DMS53 treated with DMSO at 0.1 percent for 48 hours (cell line): ENCODE data around the gene IL18RAP.
A peak's percentile ranks its signal among the peaks of the same experiment; 100 is the strongest.

ENCODE experiments used
- DNase-seq: peaks from one replicate; lab custom pipeline; 2025; ENCODE audit not compliant: unreplicated experiment; lab: John Stamatoyannopoulos, UW

The IL18RAP gene

DNA sequence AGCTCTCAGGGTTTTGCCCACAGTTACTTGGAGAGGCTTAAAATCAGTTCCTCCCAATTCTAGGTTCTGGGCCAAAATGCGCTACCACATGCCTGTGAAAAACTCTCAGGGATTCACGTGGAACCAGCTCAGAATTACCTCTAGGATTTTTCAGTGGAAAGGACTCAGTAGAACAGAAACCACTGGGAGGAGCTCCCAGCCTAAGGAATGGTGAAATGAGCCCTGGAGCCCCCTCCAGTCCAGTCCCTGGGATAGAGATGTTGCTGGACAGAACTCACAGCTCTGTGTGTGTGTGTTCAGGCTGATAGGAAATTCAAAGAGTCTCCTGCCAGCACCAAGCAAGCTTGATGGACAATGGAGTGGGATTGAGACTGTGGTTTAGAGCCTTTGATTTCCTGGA, 29.0 kb downstream of the IL18RAP start:
- no peak for DNase-seq

DNA sequence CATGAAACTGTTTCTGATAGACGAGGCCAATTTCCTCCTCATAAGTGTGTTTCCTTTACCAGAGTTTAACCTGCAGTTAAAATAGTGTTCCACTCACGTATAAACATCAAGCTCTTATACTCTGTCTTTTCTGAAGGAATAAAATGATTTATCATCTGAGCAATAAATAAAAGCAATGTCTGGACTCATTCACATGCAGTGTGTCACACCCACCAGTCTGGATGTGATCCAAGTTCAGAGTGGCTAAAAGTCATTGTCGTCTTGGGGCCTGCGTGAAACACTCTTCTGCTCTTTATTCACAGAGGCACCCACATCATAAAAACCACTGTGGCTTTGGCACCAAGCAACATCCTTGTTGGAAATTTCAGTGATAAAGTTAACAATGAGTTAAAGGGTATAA, 30.5 kb downstream of the IL18RAP start:
- DNase-seq: no peak

DNA sequence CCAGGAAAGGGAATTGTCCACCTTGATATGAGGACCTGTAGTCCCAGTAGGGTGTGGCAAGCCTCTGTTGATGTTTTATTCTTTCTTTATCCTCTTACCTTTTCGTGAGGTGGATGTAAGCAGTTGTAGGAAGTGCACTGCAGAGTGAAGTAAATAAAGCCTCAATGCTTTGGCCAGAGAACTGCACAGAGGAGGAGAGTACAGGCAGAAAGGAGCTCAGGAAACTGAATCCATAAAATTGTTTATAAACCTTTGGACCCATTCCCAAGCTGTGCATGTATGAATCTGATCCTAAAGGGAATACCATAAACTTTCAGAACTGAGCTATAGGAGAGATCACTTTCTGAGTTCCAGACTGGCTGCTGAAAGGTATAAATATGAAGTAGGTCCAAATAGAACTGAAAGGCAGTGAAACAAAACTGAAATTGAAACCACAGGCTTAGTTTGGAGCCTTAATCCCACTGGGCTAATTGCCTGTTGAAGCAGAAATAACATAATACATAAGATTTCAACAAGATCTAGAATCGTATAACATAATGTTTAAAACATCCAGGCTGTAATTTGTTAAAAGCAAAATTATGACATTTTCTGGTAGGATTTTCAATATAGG, 32.2 kb downstream of the IL18RAP start:
- DNase-seq: no peak

DNA sequence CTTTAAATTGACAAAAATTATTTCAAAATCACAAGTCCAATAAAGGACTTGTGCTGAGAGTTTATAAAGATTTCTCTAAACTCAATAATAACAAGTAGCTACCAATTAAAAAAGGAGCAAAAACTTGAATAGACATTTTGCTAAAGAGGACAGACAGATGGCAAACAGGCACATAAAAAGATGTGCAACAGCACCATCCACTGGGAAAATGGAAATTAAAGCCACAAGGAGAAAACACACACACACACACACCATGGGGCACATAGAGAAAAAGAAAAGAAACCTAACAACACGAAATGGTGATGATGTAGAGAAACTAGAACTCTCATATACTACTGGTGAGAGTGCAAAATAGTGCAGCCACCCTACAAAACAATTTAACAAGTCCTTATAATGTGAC, 37.5 kb downstream of the IL18RAP start:
- no peak for DNase-seq

DNA sequence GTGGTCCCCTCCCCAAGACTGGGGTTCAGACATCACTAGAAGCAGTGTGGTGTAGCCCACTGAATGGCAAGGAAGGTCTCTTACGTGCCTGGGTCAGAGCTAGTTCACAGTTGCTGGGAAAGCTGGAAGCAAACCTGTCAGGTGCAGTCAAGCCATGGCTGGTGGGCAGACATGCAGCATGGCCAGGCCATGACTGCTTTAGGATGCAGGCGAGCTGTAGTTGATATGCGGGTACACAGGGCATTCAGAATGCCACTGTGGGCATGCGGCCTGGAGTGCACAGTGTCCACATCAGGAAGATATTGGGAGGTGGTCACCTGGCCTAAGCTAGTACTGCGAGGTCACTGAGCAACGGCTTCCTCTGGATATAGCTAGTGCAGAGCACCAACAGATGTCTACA, 38.2 kb downstream of the IL18RAP start:
- DNase-seq: no peak

DNA sequence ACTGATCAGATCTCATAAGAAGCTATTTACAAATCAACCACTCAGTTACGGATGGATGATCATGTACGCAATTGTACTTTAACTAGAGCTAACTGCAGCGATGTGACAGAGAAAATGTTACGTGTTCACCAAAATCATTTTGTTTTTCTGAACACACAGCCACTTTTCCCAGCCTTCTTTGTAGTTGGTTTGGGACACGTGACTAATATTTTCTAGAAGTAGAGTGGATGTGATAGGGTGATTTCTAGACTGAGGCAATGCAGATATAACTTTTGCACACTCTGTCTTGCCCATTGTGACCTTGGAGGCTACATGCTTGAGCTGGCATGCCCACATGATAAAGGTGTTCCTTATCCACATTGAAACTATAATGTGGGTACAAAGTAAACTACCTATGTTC, 40.2 kb downstream of the IL18RAP start:
- DNase-seq: peak; percentile 39

DNA sequence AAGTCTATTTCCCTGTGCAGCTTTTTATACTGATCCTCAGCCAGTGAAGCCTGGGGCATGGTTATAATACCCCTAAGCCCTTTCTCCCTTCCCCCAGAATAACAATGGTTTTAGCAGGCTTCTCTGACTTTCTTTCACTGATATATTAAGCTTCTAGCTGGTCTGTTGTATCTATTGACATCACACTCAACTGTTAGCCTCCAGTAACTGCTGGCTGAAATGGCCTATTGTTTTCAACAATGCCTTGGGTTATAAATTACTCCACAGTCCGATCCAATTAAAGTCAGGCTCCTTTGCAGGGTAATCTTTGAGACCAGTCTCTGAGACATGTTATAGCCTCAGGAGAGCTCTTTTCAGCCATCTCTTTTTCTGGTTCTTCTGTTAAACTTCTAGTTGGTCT, 47.2 kb downstream of the IL18RAP start:
- DNase-seq: no peak

DNA sequence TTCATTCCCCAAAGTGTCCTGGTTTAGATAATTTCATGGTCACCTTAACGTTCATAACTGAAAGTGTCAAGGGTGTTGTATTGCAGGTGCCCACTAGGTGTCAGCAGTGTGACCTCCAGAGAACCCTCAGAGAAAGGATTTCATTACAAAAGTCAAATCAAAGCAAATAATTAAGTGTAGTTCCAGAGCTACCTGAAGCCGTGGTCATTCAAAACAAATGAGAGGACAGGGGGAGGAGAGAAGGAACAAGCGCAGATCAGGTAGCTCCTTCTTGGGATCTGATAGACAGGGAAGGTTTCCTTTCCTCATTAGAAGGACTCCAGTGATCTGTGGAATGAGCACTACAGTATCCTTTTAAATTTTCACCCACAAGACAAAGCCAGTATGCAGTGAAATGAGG, 50.1 kb downstream of the IL18RAP start, which contains the start of gene SLC9A4:
TSS of gene SLC9A4 (plus strand) at position 207 of the 400 bp plus-strand sequence. CDS start 534 bp downstream, outside the sequence.
- DNase-seq: peak; percentile 56

DNA sequence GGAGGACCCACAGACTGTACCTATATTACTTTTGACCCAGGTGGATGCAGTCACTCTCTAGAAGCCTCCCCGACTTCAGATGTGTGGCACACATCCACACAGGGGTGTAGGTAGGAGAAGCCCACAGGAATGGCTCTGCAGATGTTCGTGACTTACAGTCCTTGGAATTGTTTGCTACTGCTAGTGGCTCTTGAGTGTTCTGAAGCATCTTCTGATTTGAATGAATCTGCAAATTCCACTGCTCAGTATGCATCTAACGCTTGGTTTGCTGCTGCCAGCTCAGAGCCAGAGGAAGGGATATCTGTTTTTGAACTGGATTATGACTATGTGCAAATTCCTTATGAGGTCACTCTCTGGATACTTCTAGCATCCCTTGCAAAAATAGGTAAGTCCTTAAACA, 50.7 kb downstream of the IL18RAP start:
- no peak for DNase-seq

DNA sequence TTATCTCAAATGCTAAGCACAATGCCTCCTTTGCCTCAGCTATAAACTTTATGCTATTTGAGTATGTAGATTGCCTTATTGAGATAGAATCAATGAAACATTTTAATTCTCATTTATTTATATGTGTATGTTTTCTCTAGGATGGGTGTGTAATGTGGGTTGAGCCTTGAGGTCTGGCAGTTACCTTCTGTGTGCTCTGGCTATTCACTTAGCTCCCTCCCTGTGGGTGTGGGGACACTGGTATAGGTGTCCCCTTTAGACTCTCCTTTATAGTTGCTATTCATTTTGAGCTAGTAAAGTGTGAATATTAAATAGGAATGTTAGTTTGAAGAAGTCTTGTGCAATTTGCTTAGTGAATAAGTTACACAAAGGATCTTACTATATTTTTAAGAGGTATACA, 51.8 kb downstream of the IL18RAP start:
- no peak for DNase-seq

DNA sequence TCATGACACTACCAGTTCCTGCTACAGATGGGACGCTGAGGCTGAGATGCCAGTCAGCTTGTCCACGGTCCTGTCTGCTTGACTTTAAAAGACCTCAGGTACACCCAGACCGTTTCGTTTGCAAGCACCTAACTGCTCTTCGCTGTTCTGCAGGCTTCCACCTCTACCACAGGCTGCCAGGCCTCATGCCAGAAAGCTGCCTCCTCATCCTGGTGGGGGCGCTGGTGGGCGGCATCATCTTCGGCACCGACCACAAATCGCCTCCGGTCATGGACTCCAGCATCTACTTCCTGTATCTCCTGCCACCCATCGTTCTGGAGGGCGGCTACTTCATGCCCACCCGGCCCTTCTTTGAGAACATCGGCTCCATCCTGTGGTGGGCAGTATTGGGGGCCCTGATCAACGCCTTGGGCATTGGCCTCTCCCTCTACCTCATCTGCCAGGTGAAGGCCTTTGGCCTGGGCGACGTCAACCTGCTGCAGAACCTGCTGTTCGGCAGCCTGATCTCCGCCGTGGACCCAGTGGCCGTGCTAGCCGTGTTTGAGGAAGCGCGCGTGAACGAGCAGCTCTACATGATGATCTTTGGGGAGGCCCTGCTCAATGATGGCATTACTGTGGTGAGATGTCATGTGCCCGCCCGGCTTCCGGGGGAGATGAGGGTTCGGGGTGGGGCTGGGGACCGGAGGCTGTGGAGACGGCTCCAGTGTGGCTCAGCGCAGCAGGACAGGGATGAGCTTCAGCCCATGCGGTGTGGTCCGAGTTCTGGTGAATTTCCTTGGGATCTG, 55.9 kb downstream of the IL18RAP start:
- no peak for DNase-seq

DNA sequence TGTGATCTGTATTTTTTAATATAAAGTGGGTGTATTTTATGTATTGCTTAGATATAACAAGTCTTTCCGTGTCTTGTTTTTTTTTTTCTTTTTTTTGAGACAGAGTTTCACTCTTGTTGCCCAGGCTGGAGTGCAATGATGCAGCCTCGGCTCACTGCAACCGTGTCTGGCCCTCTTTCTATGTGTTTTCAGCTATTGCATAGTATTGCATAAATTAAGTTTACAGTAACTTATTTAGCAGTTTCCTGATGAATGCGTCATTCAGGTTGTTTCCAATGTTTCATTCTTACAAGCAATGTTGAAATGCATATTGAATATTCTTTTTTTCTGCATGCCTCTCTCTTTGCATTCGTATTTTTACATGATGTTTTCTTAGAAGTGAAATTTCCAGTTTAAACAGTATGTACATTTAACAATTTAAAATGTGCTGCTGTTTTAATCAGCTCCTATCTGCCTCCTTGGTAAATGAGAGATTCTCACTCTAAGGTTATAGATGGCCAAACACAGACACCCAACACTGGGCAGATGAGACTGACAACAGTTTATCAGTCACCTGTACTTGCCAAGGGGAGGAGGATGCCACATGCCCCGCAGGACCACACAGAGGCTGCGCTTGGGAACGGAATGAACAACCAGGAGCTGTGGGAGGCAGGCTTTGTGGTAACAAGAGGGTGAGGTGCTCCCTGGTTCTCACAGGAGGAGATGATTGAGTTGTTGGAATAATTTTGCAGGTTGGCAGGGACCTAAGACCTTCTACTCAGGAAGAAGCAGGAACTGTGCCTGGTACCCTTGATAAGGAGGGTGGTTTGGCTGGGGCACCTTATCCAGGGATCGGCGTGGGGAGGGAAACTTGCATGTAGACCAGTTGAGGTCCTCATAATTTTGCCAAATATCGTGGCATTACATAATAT, 57.6 kb downstream of the IL18RAP start:
- no peak for DNase-seq

DNA sequence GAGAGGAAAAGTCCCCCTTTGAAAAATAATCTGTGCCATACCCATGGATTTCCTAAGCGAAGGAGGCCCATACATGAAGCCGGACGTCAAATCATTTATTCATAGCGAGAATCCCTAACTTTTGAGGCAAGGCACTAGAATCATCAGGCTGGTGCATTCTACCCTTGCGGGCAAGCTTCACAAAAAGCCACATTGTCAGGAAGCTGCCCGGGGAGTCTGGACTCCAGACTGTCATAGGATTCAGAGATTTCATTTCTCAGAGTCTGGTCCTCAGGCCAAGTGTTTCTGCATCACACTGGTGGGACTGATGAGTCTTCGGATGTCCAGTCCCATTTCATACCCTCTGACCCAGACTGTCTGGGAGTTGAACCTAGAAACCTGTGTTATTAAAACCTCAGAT, 59.0 kb downstream of the IL18RAP start:
- DNase-seq: no peak

DNA sequence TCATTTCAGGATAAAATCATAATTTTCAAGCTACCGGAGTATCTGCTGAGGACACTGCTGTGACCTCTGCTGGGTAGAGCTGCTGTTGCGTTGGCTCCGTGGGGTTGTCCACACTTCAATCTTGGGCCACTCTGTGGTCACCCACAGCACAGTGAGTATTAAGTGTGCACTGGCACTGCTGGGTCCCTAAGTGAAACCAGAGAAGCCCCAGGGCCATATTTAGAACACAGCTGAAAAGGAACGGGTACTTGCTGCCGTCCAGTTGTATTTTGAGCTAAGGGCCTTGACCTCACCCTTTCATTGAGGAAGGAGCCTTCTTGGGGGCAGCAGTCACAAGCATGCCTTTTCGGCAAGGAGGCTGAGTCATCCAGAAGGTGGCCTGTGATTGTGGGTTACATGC, 60.1 kb downstream of the IL18RAP start:
- DNase-seq: no peak

DNA sequence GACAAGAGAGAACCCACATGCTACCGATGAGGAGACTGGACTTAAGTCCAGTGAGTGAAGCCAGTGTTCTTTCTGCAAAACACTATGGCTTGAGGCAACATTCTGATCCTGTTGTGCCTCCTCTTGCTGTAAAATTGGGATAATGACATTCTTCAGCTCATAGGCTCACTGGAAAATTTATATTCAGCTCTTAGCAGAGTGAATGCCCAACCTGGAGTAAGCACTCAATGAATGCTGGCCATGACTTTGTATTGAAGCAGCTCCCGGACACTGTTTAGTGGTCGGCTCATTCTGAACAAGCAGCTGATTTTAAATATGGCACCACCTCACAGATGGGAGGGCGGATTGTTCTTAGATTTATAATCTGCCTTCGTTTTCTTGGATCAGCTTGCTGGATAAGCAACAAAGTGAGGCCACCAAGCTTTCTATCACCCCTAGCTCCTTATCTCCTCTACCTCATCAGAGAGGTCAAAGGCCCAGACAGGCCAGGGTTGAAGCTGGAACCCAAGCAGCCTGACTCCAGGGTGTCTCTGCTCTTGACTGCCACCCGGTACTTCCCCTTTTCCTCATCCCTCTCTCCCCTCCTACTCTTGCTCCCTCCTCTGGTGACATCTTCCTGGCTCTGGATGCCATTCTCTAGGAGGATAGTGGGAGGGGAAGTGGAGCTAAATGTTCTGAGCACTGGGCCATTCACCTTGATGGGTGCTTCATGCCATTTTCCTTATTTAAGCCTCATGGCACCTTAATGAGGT, 61.5 kb downstream of the IL18RAP start:
- no peak for DNase-seq

DNA sequence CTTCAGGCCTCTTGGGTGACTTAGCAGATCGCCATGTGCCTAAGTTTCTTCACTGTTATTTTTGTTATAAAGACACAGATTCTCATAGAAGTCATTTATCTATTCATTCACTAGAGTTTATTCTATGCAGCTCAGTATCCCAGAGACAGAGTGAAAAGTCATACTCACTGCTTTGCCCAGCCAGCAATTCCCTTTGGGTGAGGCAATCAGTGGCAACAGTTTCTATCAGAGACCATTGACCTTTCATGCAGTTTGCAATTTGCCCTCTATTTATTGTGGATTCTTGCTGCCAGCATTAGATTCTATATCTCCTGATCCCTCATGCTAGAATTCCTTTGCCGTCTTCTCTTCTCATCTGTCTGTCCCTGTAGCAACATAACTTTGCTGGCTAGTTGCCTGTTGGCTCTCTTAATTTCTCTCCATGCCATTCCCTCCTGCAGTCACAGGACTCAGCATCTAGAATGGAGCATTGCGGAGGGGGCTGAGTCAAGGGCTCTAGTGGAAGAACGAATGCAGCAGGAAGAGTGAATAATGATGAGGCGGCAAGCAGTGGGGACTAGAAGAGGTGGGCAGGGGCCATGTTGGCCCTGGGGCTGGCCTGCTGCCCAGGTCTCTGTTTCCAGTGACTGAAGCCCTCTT, 62.3 kb downstream of the IL18RAP start:
- DNase-seq: no peak

DNA sequence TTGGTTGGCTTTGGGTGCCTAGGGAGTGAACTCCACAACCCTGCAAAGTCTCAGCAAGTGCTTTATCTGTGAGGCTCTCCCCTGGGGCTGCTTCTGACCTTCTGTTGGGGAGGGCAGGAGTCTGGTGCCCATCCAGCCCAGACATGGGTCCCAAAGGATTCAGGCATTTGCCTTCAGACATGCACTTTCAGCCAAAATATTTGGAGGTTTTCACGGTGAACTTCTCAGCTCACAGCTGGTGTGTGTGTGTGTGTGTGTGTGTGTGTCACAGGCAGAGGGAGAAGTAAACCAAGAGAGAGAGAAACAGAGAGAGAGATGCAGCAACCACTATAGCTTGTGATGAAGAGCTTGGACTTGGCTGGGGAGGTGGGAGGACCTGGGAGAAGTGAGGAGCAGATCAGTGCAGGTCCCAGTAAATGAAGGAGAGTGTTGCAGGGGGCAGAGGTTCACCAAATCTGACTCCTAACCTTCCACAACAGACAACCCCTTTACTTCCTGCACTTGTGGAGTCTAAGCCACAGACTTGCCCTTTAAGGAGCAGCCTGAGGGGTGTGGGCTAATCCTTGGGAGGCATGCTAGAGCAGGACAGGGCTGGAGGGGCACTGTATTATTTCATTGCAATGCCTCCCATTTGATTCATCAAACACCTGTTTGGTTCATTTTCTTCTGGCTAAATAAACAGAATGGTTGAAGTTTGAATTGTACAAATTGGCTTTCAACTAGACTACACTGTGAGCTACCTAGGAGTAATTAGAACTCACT, 64.2 kb downstream of the IL18RAP start:
- DNase-seq: no peak

DNA sequence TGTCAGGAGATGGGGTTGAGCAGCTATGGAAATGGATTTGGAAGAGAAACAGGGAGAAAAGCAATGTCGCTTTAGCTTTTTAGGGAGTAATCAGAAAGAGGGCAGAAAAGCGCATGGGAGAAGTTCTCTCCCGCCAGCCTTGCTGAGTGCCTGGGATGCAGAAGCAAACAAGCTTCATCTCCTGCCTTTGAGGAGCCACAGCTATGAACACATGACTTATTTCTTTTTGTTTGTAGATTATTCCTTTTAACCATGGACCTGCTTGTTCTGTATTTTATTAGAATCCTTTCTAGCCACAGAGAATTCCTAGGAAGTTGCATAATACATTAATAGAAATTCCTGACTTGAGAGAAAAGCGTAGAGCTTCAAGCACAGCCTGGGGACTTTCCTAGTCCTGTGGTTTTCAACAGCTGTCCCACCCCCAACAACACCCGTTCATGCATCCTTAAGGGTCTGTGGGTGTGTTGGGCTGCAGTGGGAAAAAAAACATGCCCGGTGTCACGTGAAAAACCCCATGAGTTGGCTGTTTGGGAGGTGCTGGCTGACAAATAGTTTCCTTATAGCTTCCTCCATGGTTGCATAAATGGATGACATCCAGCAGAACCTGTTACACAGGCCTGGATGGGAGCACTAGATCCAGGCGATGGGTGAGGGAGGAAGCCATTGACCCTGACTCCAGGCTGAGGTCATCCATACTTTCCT, 65.0 kb downstream of the IL18RAP start:
- peak; percentile 19 for DNase-seq

DNA sequence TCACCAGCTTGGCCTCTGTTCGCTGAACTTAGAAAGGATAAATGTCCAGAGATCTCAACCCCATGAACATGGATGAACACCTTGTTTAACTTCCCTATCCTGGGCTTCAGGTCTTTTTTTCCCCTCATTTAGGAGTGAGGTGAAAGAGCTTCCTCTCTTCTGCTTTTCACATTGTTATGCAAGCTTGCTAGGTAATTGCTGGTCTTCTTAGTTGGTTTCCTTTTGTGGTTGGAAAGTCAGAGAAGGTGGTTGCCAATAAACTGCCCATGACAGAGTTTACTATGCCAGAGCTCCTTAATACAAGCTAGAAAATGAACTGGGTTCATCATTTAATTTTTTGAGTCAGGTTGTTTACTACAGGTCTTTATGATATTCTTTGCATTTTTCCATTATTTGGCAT, 66.7 kb downstream of the IL18RAP start:
- no peak for DNase-seq
